CD4-positive, alpha-beta T cell treated with Interleukin-4 for 1 hour (primary cell): ENCODE data around the gene CHAD.
"Not testable (repeated sequence)": the region's sequence is repeated elsewhere in the genome, so short reads cannot be mapped to it uniquely, and the experiment has no call there.

Source experiments
- DNase-seq, 2 donors: peaks; one replicate each; pipeline ENCODE4 v3.0.0-alpha.2; 2020 to 2022

The CHAD gene

DNA sequence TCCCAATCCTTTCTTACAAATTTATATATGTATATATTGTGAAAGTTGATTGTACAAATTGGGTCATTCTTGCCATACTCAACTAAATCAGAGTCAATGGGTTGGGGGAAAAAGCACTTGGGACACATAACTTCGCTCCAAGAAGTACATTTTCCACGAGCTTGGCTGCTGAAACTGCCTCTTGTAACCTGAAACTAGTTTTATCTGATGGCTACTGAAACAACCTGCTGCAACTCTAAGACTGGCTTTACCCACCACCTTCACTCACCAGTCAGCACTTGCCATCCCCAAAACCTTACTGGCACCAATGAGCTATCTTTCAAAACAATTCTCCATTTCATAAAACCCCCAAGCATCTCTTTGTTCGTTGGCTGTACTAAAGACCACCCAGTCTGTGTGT, 25.1 kb upstream of the CHAD start:
- no peak for DNase-seq

DNA sequence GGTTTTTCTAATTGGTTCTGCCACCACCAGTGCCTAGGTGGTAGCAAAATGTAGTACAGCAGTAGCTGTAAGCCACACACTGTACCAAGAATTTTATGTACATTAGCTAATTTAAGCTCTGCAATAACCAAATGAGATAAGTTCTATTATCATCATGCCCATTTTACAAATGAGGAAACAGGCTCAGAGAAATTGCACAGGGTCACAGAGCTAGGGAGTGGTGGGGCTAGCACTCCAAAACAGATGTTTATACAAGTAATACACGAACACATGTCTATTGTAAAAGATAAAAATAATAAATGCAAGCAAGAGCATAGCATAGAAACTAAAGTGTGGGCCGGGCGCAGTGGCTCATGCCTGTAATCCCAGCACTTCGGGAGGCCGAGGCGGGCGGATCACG, 23.5 kb upstream of the CHAD start:
- DNase-seq, result no peak

DNA sequence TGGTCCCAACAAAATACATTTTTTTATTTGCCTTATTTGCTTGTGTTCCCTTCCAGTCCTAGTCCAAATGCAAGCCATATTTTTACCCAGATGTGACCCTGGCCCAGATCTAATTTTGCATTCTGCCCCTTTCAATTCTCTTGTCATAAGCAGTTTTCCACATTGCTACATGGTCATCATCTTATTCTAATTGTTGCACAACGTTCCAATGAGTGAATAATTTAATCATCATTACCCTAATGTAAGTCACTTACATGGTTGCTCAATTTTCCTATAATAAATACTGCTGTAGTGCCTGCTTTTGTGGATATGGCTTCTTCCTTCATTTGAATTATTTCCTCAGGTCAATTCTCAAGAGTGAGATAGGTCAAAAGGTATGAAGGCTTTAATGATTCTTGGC, 22.8 kb upstream of the CHAD start:
- no peak for DNase-seq

DNA sequence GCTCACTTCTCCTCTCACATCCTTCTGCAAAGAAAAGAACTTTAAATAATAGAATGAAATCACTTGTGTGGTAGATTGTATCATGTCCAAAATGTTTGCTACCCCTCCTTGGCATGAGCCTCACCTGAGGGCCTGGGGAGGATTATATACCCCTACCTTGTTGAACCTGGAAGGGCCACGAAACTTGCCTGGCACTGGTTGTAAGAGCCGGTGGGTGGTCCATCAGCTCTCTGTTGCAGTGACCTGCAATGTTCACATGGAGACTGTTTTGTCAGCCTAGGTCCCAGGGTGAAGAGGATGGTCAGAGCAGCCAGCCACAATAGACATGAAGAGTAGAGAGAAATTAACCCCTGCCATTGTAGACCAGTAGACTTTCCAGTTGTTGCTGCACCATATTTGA, 20.2 kb upstream of the CHAD start:
- DNase-seq, result no peak

DNA sequence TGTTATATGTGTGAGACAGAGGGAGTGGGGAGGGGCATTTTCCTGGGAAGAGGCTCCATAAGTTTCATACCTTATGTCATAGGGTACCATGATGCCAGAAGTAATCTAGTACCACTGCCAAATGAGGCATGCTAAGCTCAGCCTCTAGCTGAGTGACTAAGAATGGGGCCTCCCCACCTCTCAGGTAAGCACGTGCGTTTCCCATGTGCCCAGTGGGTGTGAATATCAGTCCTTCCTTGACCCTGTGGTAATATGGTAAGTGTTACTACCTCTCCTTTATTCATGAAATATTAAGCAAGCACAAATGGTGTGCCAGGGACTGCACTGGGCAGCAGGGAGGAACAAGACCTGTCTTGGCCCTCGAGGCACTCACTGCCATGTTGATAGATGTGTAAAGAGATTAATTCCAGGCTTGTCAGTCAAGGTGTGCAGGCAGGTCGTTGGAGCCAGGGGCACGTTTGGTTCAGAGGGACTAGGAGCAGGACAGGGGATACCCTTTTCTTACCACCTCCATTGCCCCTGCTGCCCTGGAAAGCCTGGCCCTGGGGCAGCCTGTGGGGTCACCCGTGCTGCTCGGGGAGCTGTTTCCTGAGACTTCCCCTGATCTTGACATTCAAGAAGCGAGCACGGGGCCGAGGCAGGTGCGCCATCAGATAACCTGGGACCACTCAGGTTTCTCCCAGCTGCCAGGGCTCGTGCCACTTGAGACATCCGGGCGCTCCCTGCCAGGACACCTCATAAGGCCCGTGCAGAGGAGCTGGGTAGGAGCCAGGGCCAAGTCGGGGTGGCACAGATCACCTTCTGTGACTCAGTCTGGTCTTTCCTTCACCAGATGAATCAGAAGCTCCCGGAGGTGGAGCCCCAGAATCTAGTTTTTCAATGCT, 18.8 kb upstream of the CHAD start:
- DNase-seq, result no peak

DNA sequence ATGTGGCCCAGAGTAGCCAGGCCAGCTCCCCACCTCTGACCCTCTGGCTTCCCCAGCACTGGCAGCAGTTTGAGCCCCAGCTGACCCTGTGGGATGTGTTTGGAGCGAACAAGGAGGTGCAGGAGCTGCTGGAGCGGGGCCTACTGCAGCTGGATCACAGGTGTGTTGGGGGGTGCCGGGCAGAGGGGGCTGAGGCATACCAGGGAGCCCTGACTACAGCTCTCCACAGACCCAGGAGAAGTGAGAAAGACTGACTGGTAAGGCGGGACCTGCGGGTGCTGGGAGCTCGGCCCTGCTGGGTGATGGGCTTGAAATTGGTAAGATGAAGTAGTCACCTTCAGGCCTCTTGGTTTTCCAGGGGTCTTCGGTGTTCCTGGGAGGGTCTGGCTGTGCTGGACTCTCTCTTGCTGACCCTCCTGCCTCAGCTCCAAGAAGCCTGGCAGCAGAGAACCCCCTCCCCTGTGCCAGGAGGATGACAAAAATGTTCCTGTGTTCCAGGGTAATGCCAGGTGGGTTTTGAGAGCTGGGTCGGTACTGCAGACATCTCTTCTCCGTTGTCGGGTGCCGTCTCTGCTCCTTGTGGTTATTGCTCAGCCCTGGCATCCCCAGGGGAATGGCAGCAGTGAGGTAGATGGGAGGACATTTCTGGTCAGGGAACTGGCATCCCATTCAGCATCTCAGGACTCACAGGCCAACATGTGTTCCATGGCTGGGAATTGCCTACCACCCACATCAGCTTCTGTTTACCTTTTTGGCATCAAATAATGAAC, 15.9 kb upstream of the CHAD start:
- no peak for DNase-seq

DNA sequence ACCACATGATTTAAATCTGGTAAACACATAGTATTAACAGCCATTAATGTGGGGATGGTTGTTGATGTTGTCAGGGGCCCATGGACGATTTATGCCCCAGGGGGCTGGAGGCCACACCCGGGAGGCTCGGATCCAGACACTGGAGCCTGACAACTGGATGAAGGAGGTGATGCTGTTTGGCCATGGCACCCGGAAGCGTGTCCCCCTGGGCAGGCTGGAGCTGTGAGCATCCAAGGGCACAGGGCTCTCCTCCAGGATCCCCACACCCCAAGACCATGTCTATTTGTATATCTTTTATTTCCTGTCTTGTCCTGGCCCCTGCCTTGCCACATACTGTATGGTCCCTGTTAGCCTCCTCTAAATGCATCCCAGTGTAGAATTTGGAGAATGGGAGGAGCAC, 14.6 kb upstream of the CHAD start:
- no peak for DNase-seq

DNA sequence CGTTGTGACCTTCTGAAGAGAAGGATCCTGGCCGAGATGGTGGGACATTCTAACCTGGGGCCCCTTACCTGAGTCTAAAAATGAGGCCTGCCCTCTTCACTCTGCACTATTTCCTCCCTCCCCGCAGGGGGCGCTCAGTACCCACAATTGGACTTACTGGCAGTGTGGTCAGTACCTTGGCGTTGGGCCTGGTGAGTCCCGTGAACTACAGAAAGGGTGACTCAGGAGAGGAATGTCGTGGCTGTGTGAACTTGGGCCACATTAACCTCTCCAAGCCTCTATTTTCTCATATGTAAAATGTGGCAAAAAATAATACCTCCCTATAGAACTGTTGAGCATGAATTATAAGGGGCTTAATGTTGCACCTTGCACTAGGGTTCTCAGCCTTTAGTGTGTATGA, 13.8 kb upstream of the CHAD start:
- DNase-seq, result peak; percentile 76 to 79

DNA sequence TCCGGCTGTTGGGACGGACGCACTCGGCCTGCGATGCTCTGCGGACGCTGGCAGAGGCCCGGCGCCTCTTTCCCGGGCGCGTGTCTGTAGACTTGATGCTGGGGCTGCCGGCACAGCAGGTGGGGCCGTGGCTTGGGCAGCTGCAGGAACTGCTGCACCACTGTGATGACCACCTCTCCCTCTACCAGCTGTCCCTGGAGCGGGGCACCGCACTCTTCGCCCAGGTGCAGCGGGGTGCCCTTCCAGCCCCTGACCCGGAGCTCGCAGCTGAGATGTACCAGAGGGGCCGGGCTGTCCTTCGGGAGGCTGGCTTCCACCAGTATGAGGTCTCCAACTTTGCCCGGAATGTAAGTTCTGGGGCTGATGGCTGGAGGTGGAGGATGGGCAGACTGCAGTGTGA, 13.4 kb upstream of the CHAD start:
- DNase-seq, result no peak

DNA sequence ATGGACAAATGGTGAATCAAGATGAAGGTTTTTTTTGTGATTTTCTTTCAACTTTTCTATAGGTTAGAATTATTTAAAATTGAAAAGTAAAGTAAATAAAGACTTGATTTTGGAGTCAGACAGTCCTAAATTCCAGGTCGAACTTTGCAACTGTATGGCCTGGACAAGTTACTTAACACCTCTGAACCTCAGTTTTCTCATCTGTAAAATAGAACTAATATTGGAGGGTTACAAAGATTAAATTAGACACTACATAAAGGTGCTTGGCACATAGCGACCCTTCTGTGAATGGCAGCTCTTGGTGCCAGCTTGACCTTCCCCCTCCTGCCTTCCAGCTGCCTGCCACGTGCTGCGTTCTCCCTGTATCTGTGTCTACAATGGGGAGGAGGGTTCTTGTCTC, 13.0 kb upstream of the CHAD start:
- no peak for DNase-seq

DNA sequence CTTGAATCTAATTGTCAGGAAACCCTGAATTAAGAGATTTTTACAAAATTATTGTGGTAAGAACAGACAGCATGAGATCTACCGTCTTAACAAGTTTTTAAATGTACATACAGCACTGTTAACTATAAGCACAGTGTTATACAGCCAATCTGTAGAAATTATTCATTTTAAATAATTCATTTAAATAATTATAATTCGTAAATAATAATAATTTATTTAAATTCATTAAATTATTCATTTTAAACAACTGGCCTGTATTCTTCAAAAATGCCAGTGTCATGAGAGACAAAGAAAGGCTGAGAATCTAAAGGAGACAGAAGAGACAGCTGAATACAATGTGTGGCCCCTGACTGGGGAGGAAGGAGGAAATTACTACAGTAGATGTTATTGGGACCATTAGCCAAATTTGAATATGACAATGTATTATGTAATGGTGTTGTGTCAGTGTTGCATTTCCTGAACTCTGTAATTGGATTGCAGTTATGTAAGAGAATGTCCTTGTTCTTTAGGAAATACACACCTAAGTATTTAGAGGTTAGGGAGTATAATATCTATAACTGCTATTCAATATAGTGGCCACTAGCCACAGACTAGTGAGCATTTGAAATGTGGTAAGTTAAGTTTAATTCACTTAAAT, 12.3 kb upstream of the CHAD start:
- DNase-seq, result no peak

DNA sequence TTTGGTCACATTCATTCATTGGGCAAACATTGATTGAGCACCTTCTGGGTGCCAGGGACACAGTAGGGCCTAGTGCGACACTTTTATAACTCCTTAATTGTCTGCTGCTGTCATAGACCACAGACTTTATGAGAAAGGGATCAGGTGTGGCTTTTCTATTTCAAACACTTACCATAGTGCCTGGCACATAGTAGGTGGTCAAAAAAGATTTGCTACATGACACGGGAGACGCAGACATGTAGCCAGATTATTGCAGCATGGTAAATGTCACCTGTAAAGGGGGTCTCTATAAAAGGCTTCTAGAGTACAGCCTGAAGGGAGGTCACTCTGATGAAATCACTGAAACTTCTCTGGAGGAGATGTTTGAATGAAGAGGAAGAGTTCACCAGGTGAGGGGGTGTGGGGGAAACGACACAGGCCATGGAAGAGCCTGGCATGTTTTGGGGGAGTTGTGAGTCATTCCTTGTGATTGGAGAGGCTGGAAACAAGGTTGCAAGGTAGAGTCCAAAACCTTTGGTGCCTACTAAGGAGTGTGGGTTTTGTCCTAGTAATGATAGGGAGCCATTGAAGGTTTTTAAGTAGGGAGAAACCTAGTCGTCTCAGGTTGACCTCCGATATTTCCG, 11.6 kb upstream of the CHAD start:
- no peak for DNase-seq

DNA sequence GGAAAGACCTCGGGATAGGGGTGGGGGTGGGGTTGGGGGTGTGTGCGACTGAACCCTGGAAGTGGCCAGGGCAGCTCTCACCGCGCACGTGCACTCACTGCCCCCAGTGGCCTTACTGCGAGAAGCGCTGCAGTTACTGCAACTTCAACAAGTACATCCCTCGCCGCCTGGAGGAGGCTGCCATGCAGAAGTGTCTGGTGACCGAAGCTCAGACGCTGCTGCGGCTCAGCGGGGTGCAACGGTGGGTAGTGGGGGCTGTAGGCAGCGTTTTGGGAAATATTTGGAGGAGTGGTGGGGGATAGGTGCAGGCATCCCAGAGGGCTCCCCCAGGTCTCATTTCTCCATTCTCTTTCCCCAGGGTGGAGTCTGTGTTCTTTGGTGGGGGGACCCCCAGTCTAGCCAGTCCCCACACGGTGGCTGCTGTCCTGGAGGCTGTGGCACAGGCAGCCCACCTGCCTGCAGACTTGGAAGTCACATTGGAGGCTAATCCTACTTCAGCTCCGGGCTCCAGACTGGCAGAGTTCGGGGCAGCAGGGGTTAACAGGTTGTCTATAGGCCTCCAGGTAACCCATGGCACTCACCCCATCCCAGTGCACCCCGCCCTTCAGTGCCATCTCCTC, 11.0 kb upstream of the CHAD start:
- peak; percentile 73 to 79 for DNase-seq

DNA sequence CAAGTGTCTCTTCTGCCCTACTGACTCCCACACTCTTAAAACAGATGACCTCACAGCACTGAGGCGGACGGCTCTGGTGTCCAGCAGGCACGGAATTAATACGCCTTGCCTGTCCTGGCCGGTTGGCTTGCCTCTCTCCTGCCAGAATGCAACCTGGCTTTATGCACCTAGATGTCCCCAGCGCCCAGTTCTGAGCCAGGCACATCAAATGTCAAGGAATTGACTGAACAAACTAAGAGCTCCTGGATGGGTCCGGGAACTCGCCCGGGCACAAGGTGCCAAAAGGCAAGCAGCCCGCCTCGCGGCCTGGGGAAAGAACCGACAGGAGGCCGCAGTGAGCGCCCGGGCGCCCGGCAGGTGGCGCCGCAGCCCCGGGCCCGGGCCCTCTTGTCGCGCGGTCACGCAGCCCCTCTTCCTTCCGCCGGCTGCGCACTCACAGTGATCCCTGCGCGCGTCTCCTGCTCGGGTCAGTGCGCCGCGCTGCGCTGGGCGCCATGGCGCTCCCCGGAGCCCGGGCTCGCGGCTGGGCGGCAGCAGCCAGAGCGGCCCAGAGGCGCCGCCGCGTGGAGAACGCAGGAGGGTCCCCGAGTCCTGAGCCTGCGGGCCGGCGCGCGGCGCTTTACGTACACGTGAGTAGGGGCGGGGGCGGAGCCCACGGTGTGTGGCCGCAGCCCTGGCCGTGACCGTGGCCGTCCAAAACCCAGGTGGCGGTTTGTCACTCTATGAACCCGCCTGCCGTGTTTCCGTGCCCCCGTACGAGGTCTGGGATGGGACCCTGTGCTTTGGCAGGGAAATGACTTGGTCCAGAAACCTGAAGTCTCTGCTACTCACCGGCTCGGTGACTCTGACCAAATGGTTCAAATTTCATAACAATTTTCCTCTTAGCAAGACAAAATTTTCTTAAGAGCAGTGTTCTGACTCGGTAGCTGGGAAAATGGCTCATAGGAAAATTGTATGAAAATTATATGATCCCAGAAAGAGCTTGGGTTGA, 10.0 kb upstream of the CHAD start, which contains the start of gene RSAD1:
TSS of gene RSAD1 (plus strand) at position 470 of the 991 bp plus-strand sequence. CDS start at position 495, 25 bp downstream.
- peak; percentile 88 to 91 for DNase-seq

DNA sequence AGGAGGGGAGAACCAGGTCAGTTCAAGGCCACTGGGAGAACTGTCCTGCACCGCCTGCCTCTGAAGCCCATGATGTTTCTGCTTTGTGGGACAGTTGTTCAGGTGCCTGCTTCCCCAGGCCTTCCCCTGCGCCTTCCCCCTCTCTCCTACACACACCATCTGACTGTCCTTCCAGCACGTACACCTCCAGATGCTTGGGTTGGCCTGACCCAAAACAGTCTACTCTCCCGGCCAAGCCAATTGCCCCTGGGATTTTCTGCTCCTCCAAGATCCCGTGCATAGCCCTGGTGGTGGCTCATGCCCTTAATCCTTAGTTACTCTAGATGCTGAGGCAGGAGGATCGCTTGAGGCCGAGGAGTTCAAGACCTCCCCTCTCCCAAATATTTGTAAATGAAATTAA, 9.3 kb upstream of the CHAD start:
- no peak for DNase-seq

DNA sequence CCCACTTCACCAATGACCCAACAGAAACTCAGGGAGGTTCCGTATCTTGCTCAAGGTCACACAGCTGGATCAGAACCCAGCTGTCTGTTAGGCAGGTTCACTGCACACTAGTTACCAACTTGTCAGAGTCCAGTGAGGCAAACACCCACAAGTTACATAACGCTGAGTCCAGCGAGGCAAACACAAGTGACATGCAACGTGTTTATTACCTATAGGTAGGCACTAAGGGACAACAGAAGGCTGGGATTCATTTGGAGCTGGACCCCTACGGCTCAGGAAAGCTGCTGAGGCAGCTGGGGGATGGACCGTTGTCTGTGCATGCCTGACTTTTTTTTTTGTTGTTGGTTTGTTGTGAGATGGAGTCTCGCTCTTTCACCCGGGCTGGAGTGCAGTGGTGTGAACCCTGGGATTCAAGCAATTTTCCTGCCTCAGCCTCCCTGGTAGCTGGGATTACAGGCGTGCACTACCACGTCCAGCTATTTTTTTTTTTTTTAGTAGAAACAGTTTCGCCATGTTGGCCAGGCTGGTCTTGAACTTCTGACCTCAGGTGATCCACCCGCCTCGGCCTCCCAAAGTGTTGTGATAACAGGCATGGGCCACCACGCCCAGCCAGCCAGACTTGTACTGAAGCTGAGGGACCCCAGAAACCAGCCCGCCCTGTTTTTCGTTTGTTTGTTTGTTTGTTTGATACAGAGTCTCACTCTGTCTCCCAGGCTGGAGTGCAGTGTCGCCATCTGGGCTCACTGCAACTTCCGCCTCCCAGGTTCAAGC, 8.1 kb upstream of the CHAD start:
- no peak for DNase-seq

DNA sequence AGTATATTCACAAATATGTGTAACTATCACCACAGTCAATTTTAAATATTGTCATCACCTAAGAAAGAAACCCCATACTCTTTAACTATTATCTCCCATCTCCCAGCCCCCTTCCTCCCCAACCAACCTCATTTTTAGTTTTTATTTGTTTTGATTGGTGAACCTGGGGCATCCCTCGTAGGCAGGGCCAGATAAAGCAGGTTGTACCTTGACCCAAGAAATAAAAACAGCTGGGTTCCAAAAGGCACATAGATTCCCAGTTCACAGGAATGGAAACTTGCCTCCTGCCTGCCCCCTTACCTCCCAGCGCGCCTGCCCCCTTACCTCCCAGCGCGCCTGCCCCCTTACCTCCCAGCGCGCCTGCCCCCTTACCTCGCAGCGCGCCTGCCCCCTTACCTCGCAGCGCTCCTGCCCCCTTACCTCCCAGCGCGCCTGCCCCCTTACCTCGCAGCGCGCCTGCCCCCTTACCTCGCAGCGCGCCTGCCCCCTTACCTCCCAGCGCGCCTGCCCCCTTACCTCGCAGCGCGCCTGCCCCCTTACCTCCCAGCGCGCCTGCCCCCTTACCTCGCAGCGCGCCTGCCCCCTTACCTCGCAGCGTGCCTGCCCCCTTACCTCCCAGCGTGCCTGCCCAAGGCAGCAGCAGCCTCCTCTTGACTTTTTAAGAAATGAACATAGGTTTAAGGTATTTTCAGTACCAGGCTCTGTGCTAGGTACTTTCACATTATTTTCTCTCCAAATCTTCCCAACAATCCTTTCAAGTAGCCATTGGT, 7.3 kb upstream of the CHAD start:
- not testable (repeated sequence) for DNase-seq

DNA sequence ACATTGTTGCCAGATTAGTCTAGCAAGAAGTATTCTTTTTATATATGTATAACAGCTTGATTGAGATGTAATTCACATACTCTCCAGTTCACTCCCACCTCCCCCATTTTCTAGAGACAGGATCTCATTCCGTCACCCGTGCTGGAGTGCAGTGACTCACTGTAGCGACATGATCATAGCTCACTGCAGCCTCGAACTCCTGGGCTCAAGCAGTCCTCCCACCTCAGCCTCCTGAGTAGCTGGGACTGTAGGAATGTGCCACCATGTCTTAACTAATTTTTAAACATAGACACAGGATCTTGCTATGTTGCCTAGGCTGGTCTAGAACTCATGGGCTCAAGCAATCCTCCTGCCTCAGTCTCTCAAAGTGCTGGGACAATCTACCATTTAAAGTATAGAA, 6.7 kb upstream of the CHAD start:
- DNase-seq, result no peak

DNA sequence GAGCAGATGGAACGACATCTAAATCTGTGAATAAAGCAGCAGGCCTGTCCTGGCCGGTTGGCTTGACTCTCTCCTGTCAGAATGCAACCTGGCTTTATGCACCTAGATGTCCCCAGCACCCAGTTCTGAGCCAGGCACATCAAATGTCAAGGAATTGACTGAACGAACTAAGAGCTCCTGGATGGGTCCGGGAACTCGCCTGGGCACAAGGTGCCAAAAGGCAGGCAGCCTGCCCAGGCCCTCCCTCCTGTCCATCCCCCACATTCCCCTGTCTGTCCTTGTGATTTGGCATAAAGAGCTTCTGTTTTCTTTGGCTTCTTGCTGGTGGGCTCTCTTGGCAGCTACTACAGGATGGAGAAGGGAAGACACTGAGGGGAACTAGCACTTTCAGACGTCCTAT, 5.8 kb upstream of the CHAD start:
- DNase-seq, result no peak

DNA sequence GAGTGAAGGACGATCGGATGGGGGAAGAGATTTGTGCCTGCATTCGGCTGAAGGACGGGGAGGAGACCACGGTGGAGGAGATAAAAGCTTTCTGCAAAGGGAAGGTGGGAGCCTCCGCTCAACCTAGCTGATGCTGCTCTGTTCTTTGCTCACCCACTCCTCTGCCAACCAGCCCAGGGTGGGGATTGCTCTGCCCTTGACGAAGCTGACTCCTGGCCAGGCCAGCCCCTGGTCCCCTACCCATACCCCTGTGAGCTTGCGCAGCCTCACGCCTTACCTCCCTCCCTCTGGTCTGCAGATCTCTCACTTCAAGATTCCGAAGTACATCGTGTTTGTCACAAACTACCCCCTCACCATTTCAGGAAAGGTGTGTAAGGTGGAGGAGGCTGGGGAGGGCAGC, 5.2 kb upstream of the CHAD start:
- DNase-seq, result no peak
